GM19240 (cell line): ENCODE data around the gene BICC1.

Source experiments
- DNase-seq: peaks from one replicate; pipeline ENCODE4 v3.0.0; 2011; ENCODE audit warnings: low spot score; ENCODE audit not compliant: insufficient read length

Gene BICC1

DNA sequence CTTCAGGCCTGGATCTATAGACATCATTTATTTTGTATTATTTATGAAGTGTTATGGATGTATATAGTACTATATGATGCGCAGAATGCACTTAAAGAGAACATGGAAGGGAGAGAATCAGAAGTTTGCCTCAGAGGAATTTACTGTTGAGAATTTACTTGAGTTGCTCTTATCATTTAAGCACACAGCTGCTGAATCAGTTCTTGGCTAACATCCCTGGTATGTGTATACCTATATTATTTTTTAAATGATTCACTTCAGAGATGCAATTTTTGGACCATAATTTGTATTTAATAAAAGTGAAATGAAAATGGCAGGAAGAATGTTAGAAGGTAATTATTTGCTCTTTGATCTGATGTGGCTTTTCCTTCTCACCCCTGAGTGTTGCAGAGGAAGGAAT, 191.6 kb downstream of the BICC1 start:
- DNase-seq, result no peak

DNA sequence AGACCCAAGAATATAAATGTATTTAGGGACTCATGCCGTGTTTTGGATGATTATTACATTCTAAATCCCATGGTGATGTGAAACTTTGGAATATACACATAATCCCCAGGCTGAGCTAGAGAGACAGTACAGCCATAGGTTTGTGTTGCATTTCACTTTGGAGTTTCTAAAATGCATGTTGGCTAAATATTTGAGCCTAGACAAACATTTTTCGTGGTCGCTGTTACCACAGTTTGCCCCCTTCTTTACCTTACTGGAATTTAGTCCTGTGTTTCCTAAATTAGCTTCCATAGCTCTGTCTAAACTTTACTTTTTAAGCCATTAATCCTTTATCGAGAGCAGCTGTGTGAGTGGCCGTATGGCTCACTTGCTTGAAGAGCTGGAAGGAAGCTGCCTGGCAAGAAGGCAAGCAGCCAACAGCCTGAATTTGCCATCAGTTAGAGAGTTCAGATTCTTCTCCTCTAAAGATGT, 192.0 kb downstream of the BICC1 start:
- DNase-seq, result no peak

DNA sequence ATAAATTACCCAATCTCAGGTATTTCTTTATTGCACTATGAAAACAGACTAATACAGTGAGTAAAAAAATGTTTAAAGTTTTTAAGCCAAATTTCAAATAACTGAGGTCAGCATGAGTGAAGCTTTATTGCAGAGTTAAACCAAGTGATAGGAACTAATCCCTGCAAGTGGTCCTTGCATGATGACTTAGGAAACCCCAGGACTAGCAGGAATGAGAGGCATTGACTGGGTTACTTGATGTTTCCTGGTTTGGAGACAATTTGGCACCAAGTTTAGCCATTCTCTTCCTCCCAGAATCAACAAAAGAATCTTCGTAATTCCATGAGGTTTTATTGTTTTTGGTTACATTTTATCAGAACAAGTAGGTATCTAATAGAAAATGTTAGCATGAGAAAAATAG, 194.2 kb downstream of the BICC1 start:
- no peak for DNase-seq

DNA sequence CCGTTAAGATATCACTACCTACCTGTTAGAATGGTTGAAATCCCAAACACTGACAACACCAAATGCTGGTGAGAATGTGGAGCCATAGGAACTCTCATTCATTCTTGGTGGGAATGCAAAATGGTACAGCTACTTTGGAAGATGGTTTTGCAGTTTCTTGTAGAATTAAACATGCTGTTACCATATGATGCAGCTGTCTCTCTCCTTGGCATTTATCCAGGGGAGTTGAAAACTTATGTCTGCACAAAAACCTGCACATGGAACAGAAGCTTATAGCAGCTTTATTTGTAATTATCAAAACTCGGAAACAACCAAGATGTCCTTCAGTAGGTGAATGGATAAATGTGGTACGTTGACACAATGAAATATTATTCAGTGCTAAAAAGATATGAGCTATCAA, 199.5 kb downstream of the BICC1 start:
- DNase-seq, result no peak

DNA sequence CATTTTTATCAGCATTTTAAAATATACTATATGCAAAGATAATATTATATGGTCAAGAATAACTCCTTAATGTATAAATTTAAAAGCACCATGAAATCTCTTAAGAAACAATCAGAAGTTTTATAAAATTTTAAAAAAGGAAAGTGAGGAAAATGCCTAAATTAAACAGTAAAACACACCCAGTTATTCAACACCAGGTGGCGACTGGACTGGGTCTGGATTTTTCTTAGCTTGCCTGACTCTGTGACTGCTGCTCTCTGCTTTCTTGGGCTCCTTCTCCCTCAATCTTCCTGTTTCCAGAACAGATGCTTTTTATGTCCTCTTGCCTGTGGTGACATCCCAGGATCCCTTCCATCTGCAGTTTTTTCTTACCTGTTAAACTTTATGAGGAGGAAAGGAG, 200.3 kb downstream of the BICC1 start:
- no peak for DNase-seq

- no peak for DNase-seq
These were observed 201.7 kb downstream of the BICC1 start for GRCh38 chr10:58714409-58714808.

- DNase-seq, result no peak
These were observed 202.4 kb downstream of the BICC1 start for GRCh38 chr10:58715061-58715460.

DNA sequence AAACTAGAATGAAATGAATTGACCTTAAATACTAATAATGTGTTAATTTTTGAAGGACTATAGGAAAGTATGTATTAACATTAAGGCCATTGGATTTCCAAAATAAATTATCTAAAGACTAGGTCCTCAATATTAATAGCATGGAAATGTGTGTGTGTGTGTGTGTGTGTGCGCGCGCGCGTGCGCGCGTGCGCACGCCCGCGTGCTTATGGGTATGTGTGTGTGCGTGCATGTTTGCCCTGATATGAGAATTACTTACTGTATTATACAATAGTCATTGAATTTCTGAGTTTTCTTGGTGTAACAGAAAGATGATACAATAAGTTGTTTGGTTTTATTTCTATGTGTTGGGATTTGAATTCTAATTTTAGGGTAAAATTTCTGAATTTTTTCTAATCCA, 205.9 kb downstream of the BICC1 start:
- DNase-seq, result no peak

- no peak for DNase-seq
These were observed 209.1 kb downstream of the BICC1 start for GRCh38 chr10:58721601-58722281.

- no peak for DNase-seq
These were observed 210.5 kb downstream of the BICC1 start for GRCh38 chr10:58723186-58723585.

DNA sequence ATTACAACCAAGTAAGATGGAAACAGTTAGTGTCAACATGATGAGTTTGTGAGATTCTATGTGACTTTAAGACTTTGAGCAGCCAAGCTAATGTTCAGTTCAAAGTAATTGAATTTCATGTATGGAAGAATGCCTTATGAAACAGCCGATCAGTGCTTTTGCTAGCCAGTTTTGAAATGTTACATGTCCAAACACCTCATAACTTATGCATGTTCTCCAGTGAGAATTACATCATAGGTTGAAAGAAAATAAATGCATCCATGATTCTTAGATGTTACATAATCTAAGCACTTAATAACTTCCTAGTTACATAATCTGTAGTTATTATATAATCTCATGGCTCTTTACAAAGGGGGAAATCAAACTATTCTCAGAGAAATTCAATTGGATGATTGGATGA, 211.3 kb downstream of the BICC1 start:
- no peak for DNase-seq

GRCh38 chr10:58724781-58725180, 212.1 kb downstream of the BICC1 start:
- no peak for DNase-seq

DNA sequence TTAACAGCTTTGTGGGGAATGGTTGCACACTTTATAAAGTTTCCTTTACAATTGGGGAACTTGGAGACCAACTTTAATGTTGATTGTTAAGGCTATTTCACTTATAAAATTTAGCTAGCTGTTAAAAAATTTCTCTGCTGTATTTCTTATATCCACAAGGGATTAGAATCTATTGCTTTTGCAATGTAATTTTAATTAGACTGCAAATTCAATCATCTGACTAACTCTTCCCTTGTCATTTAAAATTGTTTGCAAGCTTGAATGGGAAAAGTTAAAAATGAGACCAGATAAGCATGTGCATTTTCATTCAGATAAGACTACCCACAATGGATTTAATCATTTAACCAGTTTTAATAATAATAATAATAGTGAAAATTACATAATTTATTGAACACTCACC, 213.2 kb downstream of the BICC1 start:
- no peak for DNase-seq

DNA sequence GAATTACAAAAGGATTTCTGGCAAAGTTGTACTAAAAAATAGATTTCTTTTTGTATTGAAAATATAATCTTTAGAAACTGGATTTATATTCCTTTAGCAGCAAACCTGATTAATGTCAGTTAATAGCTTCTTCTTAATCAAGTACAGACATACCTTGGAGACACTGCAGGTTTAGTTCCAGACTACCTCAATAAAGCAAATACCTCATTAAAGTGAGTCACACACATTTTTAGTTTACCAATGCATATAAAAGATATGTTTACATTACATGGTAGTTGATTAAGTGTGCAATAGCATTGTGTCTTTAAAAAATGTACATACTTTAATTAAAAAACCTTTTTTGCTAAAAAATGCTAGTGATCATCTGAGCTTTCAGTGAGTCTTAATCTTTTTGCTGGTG, 215.0 kb downstream of the BICC1 start:
- no peak for DNase-seq

- DNase-seq, result no peak
These were observed 218.6 kb downstream of the BICC1 start for GRCh38 chr10:58731276-58731675.

DNA sequence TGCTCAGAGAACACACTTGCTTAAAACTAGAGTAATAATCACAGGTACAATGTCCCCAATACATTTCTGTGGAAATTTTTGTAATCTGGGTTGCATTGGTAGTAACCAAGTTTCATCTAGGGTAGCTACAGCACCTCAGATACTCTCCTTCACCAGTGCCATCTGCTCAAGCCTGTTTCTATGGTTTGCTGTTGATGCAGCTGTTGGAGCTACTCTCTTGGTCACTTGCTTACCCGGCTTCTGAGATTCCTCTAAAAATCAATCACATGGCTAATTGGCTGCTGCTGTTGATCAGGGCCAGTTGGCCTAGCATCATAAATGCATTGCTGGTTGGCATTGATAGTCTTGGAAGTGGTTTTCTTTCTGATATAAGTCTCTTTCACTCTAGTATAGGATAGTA, 220.8 kb downstream of the BICC1 start:
- no peak for DNase-seq

GRCh38 chr10:58734116-58734515, 221.4 kb downstream of the BICC1 start:
- no peak for DNase-seq

GRCh38 chr10:58734664-58735063, 222.0 kb downstream of the BICC1 start:
- DNase-seq, result no peak

DNA sequence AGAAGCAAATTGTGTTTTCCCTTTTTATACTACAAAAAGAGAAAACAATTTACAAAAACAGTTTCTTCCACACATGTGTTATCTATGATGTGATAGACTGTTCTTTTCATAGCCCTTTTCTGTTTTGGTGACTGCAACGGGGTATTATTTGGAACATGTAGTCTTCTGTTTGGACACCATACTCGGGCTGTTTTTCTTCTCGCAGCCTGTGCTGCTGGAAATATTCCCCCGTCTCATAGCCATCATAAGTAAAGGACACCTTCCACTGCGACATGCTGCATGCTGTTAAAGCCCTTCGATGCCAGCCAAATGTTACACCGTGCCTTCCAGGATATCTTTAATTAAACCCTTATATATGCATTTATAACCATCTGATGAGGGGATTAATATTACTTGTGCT, 222.4 kb downstream of the BICC1 start:
- DNase-seq, result no peak

- no peak for DNase-seq
These were observed 228.1 kb downstream of the BICC1 start for GRCh38 chr10:58740620-58741369.

GRCh38 chr10:58741673-58742072, 229.0 kb downstream of the BICC1 start:
- DNase-seq, result no peak

GRCh38 chr10:58742141-58742540, 229.5 kb downstream of the BICC1 start:
- DNase-seq, result no peak

- no peak for DNase-seq
These were observed 230.9 kb downstream of the BICC1 start for GRCh38 chr10:58743466-58744115.
